Measurements from ENCODE around the gene C20orf96.

GRCh38 chr20:312866-313265 lies 22.3 kb upstream of the C20orf96 start:
- TF ChIP-seq POLR2A (IDR thresholded peaks at IDR 0.05; ENCODE audit: low read depth, low read length) (no peak), POLR2AphosphoS5 (IDR thresholded peaks at IDR 0.05; ENCODE audit: low read depth, low read length) (no peak)

All from GM12891 (cell line).